Esophagus muscularis mucosa (tissue), 4 donors: ENCODE measurements around the gene F7. TPM values are rescaled to one million over a fixed set of nuclear protein-coding genes. Genes with fewer than 3 reads are reported as not detected.

Experiments
- DNase-seq: peaks from one replicate; pipeline ENCODE4 v3.0.0-alpha.2; 2017; ENCODE audit errors: extremely low spot score
- H3K27ac ChIP-seq, 4 donors: fragments of 200-600 bp; sonication (generic); replicated peaks in 1 of 4; 1 replicate in 3 of 4; 2 replicates in 1 of 4; pipeline ENCODE4 v1.5.1; 2016 to 2019; ENCODE audit warnings: mild to moderate bottlenecking in 1 of 4
- H3K27me3 ChIP-seq, 4 donors: fragments of 200-600 bp; sonication (generic); one replicate each; pipeline versions ENCODE4 v1.5.1 to v1.6.0; 2016 to 2019
- H3K36me3 ChIP-seq, 4 donors: fragments of 200-600 bp; sonication (generic); one replicate each; pipeline ENCODE4 v1.5.1; 2016 to 2019
- H3K4me1 ChIP-seq, 4 donors: fragments of 200-600 bp; sonication (generic); one replicate each; pipeline ENCODE4 v1.5.1; 2016 to 2019
- H3K4me3 ChIP-seq, 4 donors: fragments of 200-600 bp; sonication (generic); 1 replicate in 2 of 4; 2 replicates in 2 of 4; pipeline ENCODE4 v1.5.1; 2016 to 2019; ENCODE audit warnings: mild to moderate bottlenecking in 4 of 4, moderate library complexity in 1 of 4
- H3K9me3 ChIP-seq, 4 donors: fragments of 200-600 bp; sonication (generic); 1 replicate in 3 of 4; 2 replicates in 1 of 4; pipeline ENCODE4 v1.5.1; 2016 to 2019
- CTCF ChIP-seq, 3 experiments: fragments of 200-600 bp in 2 of 3; fragments of 450-650 bp in 1 of 3; sonication (generic) in 2 of 3; IDR thresholded peaks; one replicate each; pipeline ENCODE4 v1.5.1; 2017 to 2019; ENCODE audit warnings: antibody characterized with exemption in 3 of 3, mild to moderate bottlenecking in 2 of 3, moderate library complexity in 1 of 3
- EP300 ChIP-seq: sonication (generic); formaldehyde crosslinking; IDR thresholded peaks from one replicate; pipeline ENCODE4 v1.6.1; 2017; ENCODE audit warnings: antibody characterized with exemption
- POLR2A ChIP-seq: fragments of 450-650 bp; IDR thresholded peaks from one replicate; pipeline ENCODE4 v1.6.1; 2017; ENCODE audit warnings: antibody characterized with exemption, moderate library complexity, mild to moderate bottlenecking, low read depth
- POLR2AphosphoS5 ChIP-seq, 2 donors: sonication (generic); formaldehyde crosslinking; IDR thresholded peaks; one replicate each; pipeline ENCODE4 v1.6.1; 2017; ENCODE audit warnings: antibody characterized with exemption in 2 of 2
- WGBS: methylation state at CpG from one replicate; pipeline ENCODE4 v1.1.5; 2018; 5-methylcytosine and 5-hydroxymethylcytosine counted together
- intact Hi-C: fragments of 100-400 bp; cut with DNase I; formaldehyde crosslinking; loops from one replicate; pipeline ENCODE4 v1.15.1; 2023
- total RNA-seq, 4 donors: library from RNA; depleted of rRNA; stranded (reverse); fragments of >200 nt; gene quantifications; one replicate each; pipeline versions ENCODE4 v1.1.0 to v1.2.1, GENCODE V29; 2016

The F7 gene
- total RNA-seq, 4 donors from 2014 or later: 0.66 to 1.6 TPM; not detected in 2

GRCh38 chr13:113069861-113070805 is 35.5 kb upstream of the F7 start:
- Histone ChIP-seq H3K9me3 (peaks cover 0 to 6% (median 0%) of the 10 kb centered on the region in 4 donors), H3K4me3 (no peak overlapping the region), H3K27me3 (peaks cover 0 to 9% (median 0%) of the 10 kb centered on the region in 4 donors), H3K36me3 (peaks cover 0 to 66% (median 13%) of the 10 kb centered on the region in 4 donors), H3K4me1 (no peaks in the 10 kb centered on the region), H3K27ac (no peak overlapping the region)
- intact Hi-C loops: no loop called here
- 86% methylated on average over 31 of the region's 41 CpGs for WGBS
- no peak for DNase-seq
- TF ChIP-seq POLR2AphosphoS5 (IDR thresholded peaks at IDR 0.05) (no peak), CTCF (IDR thresholded peaks at IDR 0.05) (no peak), POLR2A (no peak), EP300 (no peak)

DNA sequence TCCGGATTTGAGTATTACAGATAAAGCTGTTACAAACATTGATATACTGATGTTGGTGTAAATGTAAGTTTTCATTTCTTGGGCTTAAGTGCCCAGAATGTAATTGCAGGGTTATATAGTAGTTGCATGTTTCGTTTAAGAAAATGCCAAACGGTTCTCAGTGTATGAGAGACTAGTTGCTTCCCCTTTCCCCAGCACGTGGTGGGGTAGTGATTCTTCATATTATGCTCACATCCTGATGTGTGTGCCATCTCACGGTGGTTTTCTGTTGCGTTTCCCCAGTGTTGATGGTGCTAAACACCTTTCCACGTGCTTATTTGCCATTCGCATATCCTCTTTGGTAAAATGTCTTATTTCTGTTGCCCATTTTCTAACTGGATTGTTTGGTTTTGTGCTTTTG is 34.7 kb upstream of the F7 start:
- intact Hi-C loops: no loop called here
- no peak for DNase-seq
- H3K27ac ChIP-seq: no peak overlapping the region

GRCh38 chr13:113072376-113072775 is 33.2 kb upstream of the F7 start:
- Histone ChIP-seq H3K4me3 (no peak overlapping the region), H3K27me3 (peaks cover 0 to 5% (median 0%) of the 10 kb centered on the region in 4 donors), H3K27ac (no peak overlapping the region), H3K9me3 (peaks cover 0 to 6% (median 0%) of the 10 kb centered on the region in 4 donors), H3K4me1 (no peaks in the 10 kb centered on the region), H3K36me3 (peaks cover 0 to 72% (median 17%) of the 10 kb centered on the region in 4 donors)
- intact Hi-C loops: no loop called here
- 90% methylated on average over 3 of the region's 3 CpGs for WGBS
- TF ChIP-seq POLR2A: no peak
- no peak for TF ChIP-seq EP300
- TF ChIP-seq POLR2AphosphoS5 (IDR thresholded peaks at IDR 0.05): no peak
- no peak for TF ChIP-seq CTCF (IDR thresholded peaks at IDR 0.05)
- DNase-seq: no peak

More for the DNA sequence above, 34.7 kb upstream of the F7 start:
- peaks cover 0 to 66% (median 12%) of the 10 kb centered on the region in 4 donors for H3K36me3 ChIP-seq
- 75% methylated on average over 8 of the region's 8 CpGs for WGBS
- peaks cover 0 to 6% (median 0%) of the 10 kb centered on the region in 4 donors for H3K9me3 ChIP-seq
- TF ChIP-seq POLR2A (no peak), CTCF (IDR thresholded peaks at IDR 0.05) (no peak), EP300 (no peak), POLR2AphosphoS5 (IDR thresholded peaks at IDR 0.05) (no peak)
- H3K4me3 ChIP-seq: no peak overlapping the region
- H3K4me1 ChIP-seq: no peaks in the 10 kb centered on the region
- peaks cover 0 to 8% (median 0%) of the 10 kb centered on the region in 4 donors for H3K27me3 ChIP-seq

GRCh38 chr13:113073942-113074341 is 31.6 kb upstream of the F7 start:
- WGBS: 85% methylated on average over 11 of the region's 11 CpGs
- intact Hi-C loops: no loop called here
- Histone ChIP-seq H3K4me1 (no peaks in the 10 kb centered on the region), H3K27ac (no peak overlapping the region), H3K36me3 (peaks cover 0 to 88% (median 24%) of the 10 kb centered on the region in 4 donors), H3K9me3 (peaks cover 0 to 6% (median 0%) of the 10 kb centered on the region in 4 donors), H3K4me3 (no peak overlapping the region), H3K27me3 (peaks cover 0 to 13% (median 0%) of the 10 kb centered on the region in 4 donors)
- no peak for DNase-seq
- TF ChIP-seq EP300: no peak

GRCh38 chr13:113074401-113074800 is 31.2 kb upstream of the F7 start:
- intact Hi-C loops: no loop called here
- 91% methylated on average over 17 of the region's 18 CpGs for WGBS
- no peak overlapping the region for H3K27ac ChIP-seq
- H3K36me3 ChIP-seq: peaks cover 0 to 93% (median 24%) of the 10 kb centered on the region in 4 donors
- no peak overlapping the region for H3K4me3 ChIP-seq
- no peak for DNase-seq
- H3K27me3 ChIP-seq: peaks cover 0 to 13% (median 0%) of the 10 kb centered on the region in 4 donors
- TF ChIP-seq EP300: no peak
- no peak for TF ChIP-seq CTCF (IDR thresholded peaks at IDR 0.05)
- TF ChIP-seq POLR2AphosphoS5 (IDR thresholded peaks at IDR 0.05): no peak
- TF ChIP-seq POLR2A: no peak
- H3K9me3 ChIP-seq: peaks cover 0 to 6% (median 0%) of the 10 kb centered on the region in 4 donors
- no peaks in the 10 kb centered on the region for H3K4me1 ChIP-seq
